Measurements from ENCODE around the gene SOCS1.

SOCS1 gene

DNA sequence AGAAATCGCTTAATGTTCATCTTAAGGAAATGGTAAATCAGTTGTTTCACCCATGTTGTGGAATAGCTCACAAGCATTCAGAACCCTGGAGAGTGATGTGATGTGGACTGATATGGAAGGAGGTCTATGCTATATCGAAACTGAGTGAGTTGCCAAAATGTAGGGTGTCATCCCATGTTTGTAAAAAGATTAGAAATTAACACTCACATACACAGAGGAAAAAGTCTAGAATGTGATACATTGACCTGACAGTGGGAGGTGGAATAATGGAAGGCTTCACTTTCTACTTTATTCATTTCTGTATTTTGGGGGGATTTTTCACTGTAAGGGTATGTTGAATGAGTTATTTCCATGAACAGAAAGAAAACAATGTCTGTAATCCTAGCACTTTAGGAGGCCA, 29.8 kb upstream of the SOCS1 start:
- no peak for DNase-seq (ENCODE audit: low read depth in 2 of 2)

DNA sequence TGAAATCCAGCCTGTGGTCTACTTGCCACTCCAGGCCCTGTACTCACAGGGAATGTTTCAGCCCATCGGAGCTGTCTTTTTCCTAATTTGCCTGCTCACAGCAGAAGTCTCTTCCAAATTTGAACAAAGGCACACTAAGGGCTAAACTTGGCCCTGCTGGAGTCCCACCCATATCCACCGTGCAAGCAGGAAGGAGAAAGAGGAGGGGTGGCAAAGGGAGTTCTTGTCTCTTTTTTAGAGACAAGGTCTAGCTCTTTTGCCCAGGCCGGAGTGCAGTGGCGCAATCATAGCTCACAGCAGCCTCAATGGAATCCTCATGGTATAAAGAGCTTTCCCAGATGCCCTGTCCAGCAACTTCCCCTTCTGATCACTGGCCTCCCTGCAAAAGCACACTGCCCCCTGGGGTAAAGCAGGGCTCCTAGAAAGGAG, 27.8 kb upstream of the SOCS1 start:
- no peak for DNase-seq (ENCODE audit: low read depth in 2 of 2)

DNA sequence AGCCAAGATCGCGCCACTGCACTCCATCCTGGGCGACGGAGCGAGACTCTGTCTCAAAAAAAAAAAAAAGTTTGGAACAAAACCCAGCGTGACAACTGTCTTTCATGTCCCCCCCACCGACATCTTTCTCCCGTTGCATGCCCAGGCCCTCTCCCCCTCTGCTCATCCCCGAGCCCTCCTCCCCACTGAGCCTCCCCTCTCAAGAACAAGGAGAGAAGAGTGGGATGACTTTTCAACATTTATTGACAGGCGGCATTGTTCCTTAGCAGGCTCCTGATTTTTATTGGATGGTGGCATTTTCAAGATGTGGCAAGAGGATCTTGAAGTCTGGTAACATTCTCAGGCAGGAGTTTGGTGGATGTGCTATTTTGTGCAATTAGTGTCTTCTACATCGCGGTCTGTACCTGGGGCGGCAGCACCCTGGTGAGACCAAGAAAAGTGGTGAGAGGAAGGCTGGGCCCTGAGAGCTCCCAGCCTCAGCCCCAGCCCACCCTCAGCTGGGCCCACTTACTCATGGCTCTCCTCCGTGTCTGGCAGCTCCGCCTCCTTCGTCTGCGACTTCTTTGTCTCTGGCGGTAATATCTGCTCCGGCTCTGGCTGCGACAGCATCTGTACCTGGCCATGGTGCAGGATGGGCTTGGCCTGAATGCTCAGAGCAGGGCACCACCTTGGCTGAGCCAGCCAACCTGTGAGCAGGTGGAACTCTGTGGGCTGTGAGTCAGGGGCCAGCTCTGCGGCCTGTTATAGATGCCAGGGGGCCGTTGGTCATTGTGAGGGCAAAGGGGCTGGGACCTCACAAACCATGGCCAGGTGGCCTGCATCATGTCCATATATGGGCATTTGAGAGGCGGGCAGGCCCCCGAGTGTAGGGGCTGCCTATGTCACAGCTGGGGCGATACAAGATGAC, 24.9 kb upstream of the SOCS1 start, which contains the start of gene PRM1:
PRM1 (minus strand) TSS at position 715 of the 907 bp plus-strand sequence; CDS start at position 623, 92 bp downstream.
- DNase-seq (ENCODE audit: low read depth in 2 of 2): no peak

DNA sequence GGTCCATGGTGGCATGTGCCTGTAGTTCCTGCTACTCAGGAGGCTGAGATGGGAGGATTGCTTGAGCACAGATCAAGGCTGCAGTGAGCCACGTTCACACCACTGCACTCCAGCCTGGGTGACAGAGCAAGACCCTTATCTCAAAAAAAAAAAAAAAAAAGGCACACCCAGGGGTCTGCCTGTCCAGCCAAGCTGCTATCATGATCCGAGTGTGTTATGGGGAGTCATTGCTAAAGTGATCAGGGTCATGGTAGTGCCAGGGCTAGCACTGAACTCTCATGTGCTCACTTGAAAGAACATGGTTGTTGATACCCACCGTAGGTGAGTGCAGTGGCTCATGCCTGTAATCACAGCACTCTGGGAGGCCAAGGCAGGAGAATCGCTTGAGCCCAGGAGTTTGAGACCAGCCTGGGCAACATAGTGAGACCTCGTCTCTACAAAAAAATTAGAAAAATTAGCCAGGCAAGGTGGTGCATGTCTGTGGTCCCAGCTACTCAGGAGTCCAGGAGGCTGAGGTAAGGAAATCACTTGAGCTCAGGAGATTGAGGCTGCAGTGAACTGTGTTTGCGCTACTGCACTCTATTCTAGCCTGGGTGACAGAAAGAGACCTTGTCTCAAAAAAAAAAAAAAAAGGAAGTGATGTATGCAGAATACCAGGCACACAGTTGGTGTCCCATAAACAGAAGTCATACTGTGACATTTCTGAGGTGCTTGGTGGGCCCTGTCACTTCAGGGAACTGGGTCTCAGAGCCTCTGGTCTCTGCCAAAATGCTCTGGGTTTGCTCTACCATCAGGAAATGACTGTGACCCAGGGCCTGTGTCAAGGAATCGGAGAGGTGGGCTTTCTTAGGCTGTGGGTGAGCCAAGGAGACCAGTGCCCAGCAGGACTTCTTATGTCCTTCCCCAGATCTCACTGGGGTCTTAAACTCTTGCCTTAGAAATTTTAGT, 23.0 kb upstream of the SOCS1 start:
- DNase-seq (ENCODE audit: low read depth in 2 of 2): no peak

DNA sequence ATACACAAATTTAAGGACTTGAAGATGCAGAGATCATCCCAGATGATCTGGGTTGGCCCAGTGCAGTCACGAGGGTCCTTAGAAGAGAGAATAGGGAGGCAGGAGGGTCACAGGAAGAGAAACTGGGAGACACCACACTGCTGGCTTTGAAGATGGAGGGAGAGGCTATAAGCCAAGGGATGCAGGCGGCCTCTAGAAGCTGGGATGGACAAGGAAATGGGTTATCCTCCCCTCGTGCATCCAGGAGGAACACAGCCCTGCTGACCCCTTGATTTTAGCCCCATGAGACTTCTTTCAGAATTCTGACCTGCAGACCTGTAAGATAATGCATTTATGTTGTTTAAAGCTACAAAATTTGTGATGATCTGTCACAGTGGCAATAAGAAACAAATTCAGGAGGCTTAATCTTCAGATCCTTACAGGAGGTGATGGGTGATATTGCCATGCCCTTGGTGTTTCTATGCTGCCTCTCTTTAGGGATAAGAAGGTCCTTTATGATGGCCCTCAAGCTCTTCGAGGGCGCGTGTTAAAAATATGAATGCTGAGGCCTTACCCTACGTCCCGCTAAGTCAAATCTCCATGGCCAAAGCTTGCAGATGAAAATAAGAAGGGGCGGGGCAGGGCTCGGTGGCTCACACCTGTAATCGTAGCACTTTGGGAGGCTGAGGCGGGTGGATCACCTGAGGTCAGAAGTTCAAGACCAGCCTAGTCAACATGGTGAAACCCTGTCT, 21.8 kb upstream of the SOCS1 start:
- no peak for DNase-seq (ENCODE audit: low read depth in 2 of 2)

DNA sequence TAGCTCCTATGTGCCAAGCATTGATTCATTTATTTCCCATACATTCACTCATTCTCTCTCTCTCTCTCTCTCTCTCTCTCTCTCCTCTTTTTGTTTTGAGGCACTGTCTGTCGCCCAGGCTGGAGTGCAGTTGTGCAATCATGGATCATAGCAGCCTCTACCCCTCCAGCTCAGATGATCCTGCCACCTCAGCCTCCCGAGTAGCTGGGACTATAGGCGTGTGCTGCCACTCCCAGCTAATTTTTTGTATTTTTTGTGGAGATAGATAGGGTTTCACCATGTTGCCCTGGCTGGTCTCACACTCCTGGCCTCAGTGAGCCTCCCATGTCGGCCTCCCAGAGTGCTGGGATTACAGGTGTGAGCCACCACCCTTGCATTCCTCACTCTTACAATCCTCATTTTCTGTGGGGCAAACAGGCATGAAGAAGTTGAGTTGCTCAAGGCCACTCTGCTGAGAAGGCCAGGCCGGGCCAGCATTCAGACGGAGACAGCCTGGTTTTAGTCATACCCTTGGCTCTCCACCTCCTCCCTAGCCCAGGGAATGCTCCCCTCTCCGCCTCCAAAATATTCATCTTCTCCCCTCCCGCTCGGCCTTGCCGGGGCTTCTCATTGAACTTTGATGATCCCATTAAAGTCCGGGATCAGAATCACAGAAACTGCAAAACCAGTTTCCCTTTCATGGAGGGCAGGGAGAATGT, 21.0 kb upstream of the SOCS1 start:
- no peak for DNase-seq (ENCODE audit: low read depth in 2 of 2)

DNA sequence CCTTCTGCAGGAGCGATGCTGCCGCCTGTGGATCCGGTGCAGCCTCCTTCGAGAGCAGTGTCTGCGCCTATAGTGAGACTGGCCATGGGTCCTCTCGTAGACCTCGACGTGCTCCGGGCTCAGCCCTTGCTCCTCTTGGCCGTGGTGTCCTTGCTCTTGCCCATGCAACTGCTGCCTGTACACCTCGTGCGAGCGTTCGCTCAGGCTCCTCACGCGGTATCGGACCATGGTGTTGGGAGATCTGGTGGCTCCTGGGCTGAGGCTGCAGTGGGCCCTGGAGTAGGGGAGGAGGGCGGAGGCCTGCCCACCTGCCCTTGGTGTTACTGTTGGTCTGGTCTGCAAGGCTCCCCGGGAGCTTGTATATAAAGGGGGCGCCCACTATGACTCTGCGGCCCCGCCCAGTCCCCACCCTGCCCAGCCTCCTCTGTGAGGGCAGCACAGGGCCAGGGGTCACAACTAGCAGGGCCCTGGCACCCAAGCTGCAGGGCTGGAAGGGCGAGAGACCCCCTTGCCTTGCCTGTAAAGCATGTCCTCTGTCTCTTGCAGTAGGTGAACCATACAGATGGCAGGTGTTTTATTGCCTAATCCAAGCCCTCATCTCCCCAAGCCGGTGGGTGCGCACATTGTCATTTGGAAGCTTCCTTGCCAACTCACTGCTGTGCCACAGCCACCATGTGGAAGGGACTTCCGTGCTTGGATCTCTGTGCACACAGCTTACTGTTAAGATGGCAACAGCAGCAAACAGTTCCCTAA, 20.3 kb upstream of the SOCS1 start, which contains the start of gene PRM2:
PRM2 (minus strand) TSS at position 338 of the 753 bp plus-strand sequence; CDS start at position 228, 110 bp downstream.
- no peak for DNase-seq (ENCODE audit: low read depth in 2 of 2)

DNA sequence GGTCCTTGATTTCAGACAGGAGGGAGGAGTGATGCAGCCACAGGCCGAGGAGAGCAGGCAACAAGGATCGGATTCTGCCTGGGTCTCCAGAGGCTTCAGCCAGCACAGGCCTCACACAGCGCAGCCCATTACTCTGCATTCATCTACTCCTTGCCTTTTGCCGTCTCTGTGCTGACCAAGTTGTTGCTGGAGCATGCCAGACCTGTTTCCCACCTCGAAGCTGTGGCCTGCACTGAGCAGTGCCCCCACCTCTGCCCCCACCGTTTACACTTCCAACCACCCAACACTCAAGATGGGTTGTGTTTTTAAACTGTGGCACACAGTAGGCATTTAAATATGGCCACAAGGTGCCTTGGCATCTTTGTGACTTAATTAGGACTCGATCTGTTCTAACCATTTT, 19.0 kb upstream of the SOCS1 start:
- no peak for DNase-seq (ENCODE audit: low read depth in 2 of 2)

DNA sequence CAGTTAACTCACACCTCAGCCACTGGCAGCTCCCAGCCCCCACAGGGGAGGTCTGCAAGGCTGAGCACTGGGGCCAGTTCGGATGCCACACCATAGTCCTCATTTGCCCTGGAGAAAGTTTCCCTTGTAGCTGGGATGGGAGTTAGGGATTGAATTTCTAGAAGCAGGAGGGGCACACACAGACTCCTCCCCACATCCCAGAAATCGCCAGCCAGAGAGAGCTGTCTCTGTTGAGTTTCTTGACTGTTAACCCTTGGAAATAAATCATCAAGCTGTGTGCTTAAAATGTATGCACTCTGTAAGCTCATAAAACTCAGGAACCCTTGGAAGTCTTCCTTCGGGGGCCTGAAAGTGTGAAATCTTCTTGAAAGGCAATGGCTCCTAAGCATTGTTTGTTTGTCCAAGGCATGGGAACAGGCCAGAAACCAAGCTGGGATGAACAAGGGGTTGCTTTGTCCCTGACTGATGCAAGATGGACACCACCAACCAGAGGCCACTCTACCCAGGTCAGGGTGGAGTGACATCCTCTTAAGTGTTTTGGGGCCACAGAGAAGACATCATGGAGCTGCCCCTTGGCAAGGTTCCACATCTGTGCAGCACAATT, 17.8 kb upstream of the SOCS1 start:
- DNase-seq (ENCODE audit: low read depth in 2 of 2): no peak

DNA sequence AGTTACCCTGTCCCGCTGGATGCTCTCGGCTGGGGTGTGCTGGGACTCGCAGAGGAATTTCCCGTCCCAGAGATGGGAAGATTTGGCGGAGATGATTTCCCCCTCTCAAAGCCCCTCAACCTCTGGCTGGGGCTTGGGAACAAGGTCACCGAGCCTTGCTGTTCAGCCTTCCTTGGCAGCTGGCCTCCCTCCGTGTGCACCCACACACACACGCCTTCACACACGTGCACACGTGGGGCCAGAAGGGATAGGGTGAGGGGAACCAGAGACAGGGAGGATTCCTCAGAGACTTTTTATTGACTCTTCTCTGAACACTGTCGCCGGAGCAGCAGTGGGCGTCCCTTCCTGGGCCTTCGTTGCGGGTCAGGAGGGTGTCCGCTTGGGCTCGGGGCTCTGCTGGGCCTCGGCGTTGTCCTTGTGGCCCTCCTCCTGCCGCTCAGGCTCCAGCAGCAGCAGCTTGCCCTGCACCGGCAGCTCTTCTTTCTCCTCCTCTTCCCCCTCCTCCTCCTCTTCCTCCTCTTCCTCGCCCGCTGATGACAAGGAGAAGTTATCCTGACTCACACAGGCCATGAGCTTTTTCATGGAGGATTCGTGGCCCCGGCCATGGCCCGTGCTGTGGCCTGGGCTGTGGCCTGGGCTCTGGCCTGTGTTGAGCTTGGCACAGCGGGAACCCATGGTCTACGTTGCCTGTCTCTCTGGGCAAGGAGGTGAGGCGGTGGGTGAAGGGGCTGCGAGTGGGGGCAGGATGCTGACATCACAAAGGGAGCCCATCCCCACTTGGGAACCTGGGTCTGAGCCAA, 17.1 kb upstream of the SOCS1 start, which contains the start of gene PRM3:
PRM3 (minus strand) TSS at position 709 of the 800 bp plus-strand sequence; CDS start at position 675, 34 bp downstream.
- DNase-seq (ENCODE audit: low read depth in 2 of 2): no peak

DNA sequence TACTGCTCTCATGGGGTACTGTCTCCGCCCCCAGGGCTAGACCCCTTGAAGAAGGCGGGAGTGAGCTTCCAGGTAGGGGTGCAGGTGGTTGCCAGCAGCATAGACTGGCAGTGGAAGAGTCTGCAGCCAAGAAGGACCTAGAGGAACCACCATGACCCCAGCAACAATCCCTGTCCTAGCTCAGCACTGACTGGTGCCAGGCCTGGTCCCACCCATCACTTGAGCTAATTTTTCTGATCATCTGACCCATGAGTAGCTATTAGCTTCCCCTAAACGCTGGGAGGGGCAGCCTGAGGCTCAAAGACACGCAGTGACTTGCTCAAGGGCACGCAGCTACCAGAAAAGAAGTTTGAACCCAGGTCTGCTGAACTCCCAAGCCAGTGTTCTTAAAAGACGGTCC, 16.5 kb upstream of the SOCS1 start:
- DNase-seq (ENCODE audit: low read depth in 2 of 2): no peak

DNA sequence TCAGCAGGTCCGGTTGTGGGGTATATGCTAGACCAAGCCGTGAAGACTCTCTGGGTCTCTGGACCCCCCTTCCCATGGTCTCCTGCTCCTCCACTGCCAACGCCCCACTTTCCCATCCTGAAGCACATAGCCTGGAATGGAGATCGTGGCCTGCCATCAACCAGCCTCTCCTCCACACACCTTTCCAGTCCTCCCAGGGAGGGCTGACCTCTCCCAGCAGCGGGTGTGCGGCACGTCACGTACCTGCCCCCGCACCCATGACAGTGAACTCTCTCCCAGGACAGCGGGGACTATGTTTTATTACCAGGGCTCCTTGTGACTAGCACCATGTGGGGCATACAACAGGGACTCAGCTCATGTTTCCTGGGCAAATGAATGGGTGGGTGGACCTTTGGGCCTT, 15.6 kb upstream of the SOCS1 start:
- no peak for DNase-seq (ENCODE audit: low read depth in 2 of 2)

DNA sequence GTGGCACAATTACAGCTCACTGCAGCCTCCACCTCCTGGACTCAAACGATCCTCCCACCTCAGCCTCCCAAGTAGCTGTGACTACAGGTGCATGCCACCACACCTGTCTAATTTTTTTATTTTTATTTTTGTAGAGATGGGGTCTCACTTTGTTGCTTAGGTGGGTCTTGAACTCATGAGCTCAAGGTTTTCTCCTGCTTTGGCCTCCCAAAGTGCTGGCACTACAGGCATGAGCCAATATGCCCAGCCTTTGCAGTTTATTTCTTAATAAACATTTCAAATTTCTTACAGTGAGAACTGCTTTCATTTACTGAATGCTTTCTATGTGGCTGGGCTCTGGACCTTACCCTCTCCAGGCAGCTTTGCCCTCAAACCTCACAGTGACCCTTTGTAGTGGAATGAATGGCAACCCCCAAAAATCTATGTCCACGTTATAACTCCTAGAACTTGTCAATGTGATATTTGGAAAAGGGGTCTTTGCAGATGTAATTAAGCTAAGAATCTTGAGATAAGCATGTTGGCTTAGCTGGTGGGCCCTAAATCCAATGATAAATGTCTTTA, 14.7 kb upstream of the SOCS1 start:
- no peak for DNase-seq (ENCODE audit: low read depth in 2 of 2)

DNA sequence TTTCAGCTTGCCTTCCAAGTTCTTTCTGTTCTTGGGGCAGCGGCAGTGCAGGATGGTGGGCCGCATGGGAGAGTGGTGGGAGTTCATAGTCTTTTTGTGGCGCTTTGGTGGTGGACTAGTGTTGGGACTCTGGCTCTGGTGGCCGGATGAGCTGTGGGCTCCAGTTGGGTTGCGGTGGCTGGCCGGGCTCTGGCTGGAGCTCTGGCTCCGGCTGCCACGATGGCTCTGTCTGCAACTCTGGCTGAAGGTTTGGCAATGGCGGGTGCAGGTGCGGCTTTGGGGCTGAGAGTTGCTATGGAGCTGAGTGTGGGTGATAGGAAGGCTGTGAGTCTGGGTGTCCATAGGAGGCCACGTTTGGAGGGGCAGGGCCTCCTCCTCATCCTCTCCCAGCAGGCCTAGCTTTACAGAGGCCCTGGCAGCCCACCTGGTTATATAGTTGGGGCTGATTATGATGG, 12.9 kb upstream of the SOCS1 start, which contains the start of gene TNP2:
TNP2 (minus strand) TSS at position 405 of the 455 bp plus-strand sequence; CDS start at position 342, 63 bp downstream.
- DNase-seq (ENCODE audit: low read depth in 2 of 2): no peak

DNA sequence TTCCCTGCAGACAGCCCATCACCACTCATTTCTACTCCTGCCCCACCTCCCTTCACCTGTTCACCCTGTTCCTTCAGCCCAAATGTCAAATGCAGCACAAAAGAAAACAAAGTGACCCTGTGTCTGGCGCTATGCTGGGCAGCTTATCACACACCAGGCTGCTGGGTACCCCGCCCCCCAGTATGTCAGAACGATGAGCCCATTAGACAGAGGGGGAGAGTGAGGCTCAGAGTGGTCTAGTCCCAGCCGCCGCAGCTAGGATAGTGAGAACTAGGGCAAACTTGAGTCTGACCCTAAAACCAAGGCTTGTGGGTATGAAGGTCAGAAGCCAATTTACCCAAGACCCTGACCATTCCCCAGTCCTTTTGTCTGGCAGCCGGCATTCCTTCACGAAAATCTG, 9.1 kb upstream of the SOCS1 start:
- DNase-seq (ENCODE audit: low read depth in 2 of 2): no peak

DNA sequence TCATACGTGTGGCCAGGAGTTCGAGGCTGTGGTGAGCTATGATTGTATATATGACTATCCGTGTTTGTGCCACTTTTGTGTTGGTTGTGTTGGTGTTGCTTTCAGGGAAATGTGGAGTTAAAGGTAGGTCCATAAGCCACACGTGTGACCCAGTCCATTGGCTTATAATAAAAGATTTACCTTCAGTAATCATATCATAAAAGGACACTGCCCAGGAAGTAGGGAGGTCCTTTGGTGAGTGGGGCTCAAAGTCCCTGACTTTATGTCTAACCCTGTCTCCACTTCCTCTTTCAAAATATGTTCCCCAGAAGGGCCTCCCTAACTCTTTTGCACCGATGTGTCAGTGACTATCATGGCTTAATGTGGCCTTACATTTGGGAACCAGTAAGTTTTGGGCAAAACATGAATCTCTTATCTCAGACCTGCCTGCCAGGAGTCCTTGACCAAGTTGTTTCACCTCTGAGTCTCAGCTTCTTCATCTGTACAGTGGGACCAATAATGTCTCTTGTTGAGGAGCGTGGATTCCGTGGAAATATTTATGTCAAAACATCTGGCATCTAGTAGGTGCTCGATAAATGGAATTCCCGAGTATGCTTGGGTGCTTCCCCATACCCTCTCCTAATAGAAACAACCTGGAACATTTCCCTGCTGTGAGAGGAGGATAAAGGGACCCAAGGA, 8.3 kb upstream of the SOCS1 start:
- DNase-seq (ENCODE audit: low read depth in 2 of 2): no peak

DNA sequence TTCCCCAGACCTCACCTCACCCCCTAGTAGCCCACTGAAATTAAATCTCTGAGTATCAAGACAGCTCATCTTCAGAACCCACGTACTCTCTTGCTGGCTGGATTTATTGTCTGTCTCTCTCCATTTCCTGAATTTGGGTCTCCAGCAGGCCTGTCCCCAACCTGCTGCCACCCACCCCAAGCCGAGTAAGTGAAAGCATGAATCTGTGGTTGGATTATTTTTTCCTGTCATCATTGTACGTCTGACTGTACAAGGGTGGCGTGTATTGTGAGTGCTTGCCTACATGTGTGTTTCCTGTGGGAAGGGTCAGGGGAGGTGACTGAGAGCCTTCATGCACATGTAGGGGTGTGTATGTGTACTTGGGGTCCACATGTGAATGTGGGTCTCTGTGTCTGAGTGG, 7.7 kb upstream of the SOCS1 start:
- DNase-seq (ENCODE audit: low read depth in 2 of 2): peak in 1 of 2 donors; percentile 43

DNA sequence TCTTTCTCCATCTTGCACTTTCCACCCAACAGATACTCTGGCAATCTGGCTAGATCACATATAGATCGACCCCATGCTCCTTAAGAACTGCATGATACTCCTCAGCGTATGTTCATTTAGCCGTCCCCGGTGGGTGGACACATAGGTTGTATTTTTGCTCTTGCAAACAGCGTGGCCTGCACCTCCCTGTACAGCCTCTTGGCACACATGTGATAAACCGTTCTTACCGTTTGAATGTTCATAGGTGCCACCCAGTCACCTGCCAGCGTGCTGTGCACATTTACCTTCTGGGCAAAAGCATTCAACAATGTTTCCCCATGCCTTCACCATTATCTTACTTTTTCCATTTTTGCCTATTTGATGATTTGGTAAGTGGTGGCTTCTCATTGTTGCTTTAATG, 6.9 kb upstream of the SOCS1 start:
- no peak for DNase-seq (ENCODE audit: low read depth in 2 of 2)
